GM13977 (cell line): ENCODE measurements around the gene IL1R1.

Source experiments
- DNase-seq: peaks from one replicate; pipeline ENCODE4 v3.0.0; 2012; ENCODE audit warnings: low spot score
- CTCF ChIP-seq: IDR thresholded peaks from 2 replicates; pipeline ENCODE4 v1.5.1; 2012; ENCODE audit warnings: mild to moderate bottlenecking, control low read depth; ENCODE audit not compliant: insufficient read depth; ENCODE audit errors: extremely low read depth, missing control alignments
- in situ Hi-C: fragments of 300-500 bp; cut with MboI; formaldehyde crosslinking; loops from one replicate; pipeline ENCODE4 v1.12.0; 2022; ENCODE audit warnings: low sequenced_read_pairs, low pct_unique_long_range_greater_than_20kb, mixed read lengths, inconsistent platforms; ENCODE audit not compliant: unreplicated experiment

Gene IL1R1

GRCh38 chr2:102168026-102168771 is 25.7 kb downstream of the IL1R1 start:
- no peak for DNase-seq
- no peak for TF ChIP-seq CTCF
- in situ Hi-C loops, result no loop called here

- TF ChIP-seq CTCF, result no peak
- in situ Hi-C loops, result no loop called here
- no peak for DNase-seq
Observed at GRCh38 chr2:102171946-102172345, 29.4 kb downstream of the IL1R1 start.

- in situ Hi-C loops, result no loop called here
- no peak for TF ChIP-seq CTCF
- no peak for DNase-seq
Observed at GRCh38 chr2:102172745-102173144, 30.2 kb downstream of the IL1R1 start.

GRCh38 chr2:102176172-102176571 is 33.6 kb downstream of the IL1R1 start:
- in situ Hi-C loops, result no loop called here
- DNase-seq, result no peak
- no peak for TF ChIP-seq CTCF

GRCh38 chr2:102177814-102178478 is 35.4 kb downstream of the IL1R1 start:
- DNase-seq, result no peak
- in situ Hi-C loops, result no loop called here
- TF ChIP-seq CTCF, result no peak

GRCh38 chr2:102179061-102179460 is 36.5 kb downstream of the IL1R1 start:
- in situ Hi-C loops, result no loop called here
- no peak for DNase-seq
- TF ChIP-seq CTCF, result no peak
